Measurements from ENCODE around the gene ANKRD30B.
"Not testable (repeated sequence)": the region's sequence is repeated elsewhere in the genome, so short reads cannot be mapped to it uniquely, and the experiment has no call there.

GRCh38 chr18:14709761-14710160, 38.2 kb upstream of the ANKRD30B start:
- not testable (repeated sequence) for TF ChIP-seq POLR2AphosphoS5 (IDR thresholded peaks at IDR 0.05; ENCODE audit: low read depth, low read length); POLR2A (IDR thresholded peaks at IDR 0.05; ENCODE audit: low read depth, low read length); TAF1 (IDR thresholded peaks at IDR 0.05; ENCODE audit: low read depth, low read length); PAX5 (IDR thresholded peaks at IDR 0.05; ENCODE audit: insufficient read depth, low read length, severe bottlenecking); SPI1 (IDR thresholded peaks at IDR 0.05; ENCODE audit: low read depth, low read length); POU2F2 (IDR thresholded peaks at IDR 0.05; ENCODE audit: low read depth, low read length)

Data from GM12891 (cell line).